GM12892 (cell line): ENCODE data around the gene ACRBP. TPM values are rescaled to one million over a fixed set of nuclear protein-coding genes. Genes with fewer than 3 reads are reported as not detected.

Experiments
- DNase-seq: peaks from one replicate; pipeline ENCODE4 v3.0.0; 2011; ENCODE audit not compliant: insufficient read length
- FAIRE-seq: peaks from 2 replicates; lab custom pipeline; 2011; peaks lifted over from hg19 to GRCh38; lab: Jason Lieb, UNC
- POLR2A ChIP-seq: IDR thresholded peaks from 2 replicates; pipeline ENCODE4 v1.6.1; 2011; ENCODE audit warnings: low read depth, low read length, control low read depth
- POLR2AphosphoS5 ChIP-seq: IDR thresholded peaks from 2 replicates; pipeline ENCODE4 v1.6.1; 2011; ENCODE audit warnings: low read depth, low read length, control low read depth
- TAF1 ChIP-seq: IDR thresholded peaks from 2 replicates; pipeline ENCODE4 v1.6.1; 2011; ENCODE audit warnings: low read depth, mild to moderate bottlenecking, control low read depth, low read length, borderline replicate concordance
- polyA plus RNA-seq: library from polyadenylated mRNA; unstranded; fragments of >200 nt; gene quantifications from one replicate; pipeline ENCODE4 v1.2.1, GENCODE V29; 2012; ENCODE audit warnings: missing spikeins, inconsistent platforms; ENCODE audit not compliant: missing spikeins

Gene ACRBP
- polyA plus RNA-seq, result 2.1 TPM

- no peak for TF ChIP-seq TAF1
- peak; percentile 38; the same call in 1 of the 2 replicates for TF ChIP-seq POLR2A
- no peak for TF ChIP-seq POLR2AphosphoS5
- FAIRE-seq, result no peak
- DNase-seq, result peak; percentile 74
These were observed at the start of gene ACRBP for GRCh38 chr12:6647083-6647604. TSS of gene ACRBP (minus strand) at chr12:6647432. CDS start at chr12:6647366, 66 bp downstream.

GRCh38 chr12:6695313-6696045 is 48.2 kb upstream of the ACRBP start:
- FAIRE-seq, result no peak
- TF ChIP-seq TAF1 (no peak), POLR2AphosphoS5 (no peak), POLR2A (no peak)
- DNase-seq, result no peak

GRCh38 chr12:6694701-6695100 is 47.5 kb upstream of the ACRBP start:
- DNase-seq (no peak), FAIRE-seq (no peak)
- no peak for TF ChIP-seq POLR2A
- TF ChIP-seq POLR2AphosphoS5, result no peak
- TF ChIP-seq TAF1, result no peak

GRCh38 chr12:6693832-6694355 is 46.7 kb upstream of the ACRBP start:
- FAIRE-seq (no peak), DNase-seq (no peak)
- TF ChIP-seq POLR2A (no peak), TAF1 (no peak), POLR2AphosphoS5 (no peak)

GRCh38 chr12:6692888-6693287 is 45.7 kb upstream of the ACRBP start:
- FAIRE-seq, result no peak
- no peak for TF ChIP-seq TAF1
- TF ChIP-seq POLR2A, result no peak
- no peak for TF ChIP-seq POLR2AphosphoS5
- no peak for DNase-seq

GRCh38 chr12:6691473-6691872 is 44.2 kb upstream of the ACRBP start:
- no peak for FAIRE-seq
- TF ChIP-seq POLR2AphosphoS5 (no peak), TAF1 (no peak), POLR2A (no peak)
- DNase-seq, result no peak

GRCh38 chr12:6688999-6689882 is 42.0 kb upstream of the ACRBP start, which contains the start of gene ZNF384:
TSS of gene ZNF384 (minus strand) at chr12:6689375. CDS start at chr12:6679520, 9,855 bp downstream.
- peak; percentile 96 for DNase-seq
- peak; percentile 65; the same call in 1 of the 2 replicates for TF ChIP-seq TAF1
- peak; percentile 72 for TF ChIP-seq POLR2A
- peak; percentile 41 for TF ChIP-seq POLR2AphosphoS5

GRCh38 chr12:6688543-6688998 is 41.3 kb upstream of the ACRBP start:
- FAIRE-seq, result no peak
- TF ChIP-seq POLR2A (no peak), POLR2AphosphoS5 (no peak; the same call in 1 of the 2 replicates), TAF1 (no peak)
- no peak for DNase-seq

More at GRCh38 chr12:6688999-6689882, 42.0 kb upstream of the ACRBP start, which contains the start of gene ZNF384:
- peak; percentile 97 for FAIRE-seq

GRCh38 chr12:6685814-6686213 is 38.6 kb upstream of the ACRBP start:
- TF ChIP-seq POLR2AphosphoS5, result no peak
- TF ChIP-seq TAF1, result no peak
- TF ChIP-seq POLR2A, result no peak
- FAIRE-seq (no peak), DNase-seq (no peak)

GRCh38 chr12:6684609-6685008 is 37.4 kb upstream of the ACRBP start:
- no peak for TF ChIP-seq TAF1
- no peak for TF ChIP-seq POLR2A
- TF ChIP-seq POLR2AphosphoS5, result no peak
- DNase-seq, result no peak
- FAIRE-seq, result no peak

GRCh38 chr12:6676962-6677361 is 29.7 kb upstream of the ACRBP start:
- no peak for DNase-seq
- TF ChIP-seq TAF1 (no peak), POLR2A (no peak), POLR2AphosphoS5 (no peak)
- no peak for FAIRE-seq
